K562 (cell line): ENCODE results near the gene NETO1.

Experiments used
- CBX2 ChIP-seq: fragments of 200-600 bp; sonication (generic); IDR thresholded peaks from one replicate; pipeline ENCODE4 v1.6.1; 2012; ENCODE audit warnings: mild to moderate bottlenecking, low read length, inconsistent platforms; ENCODE audit not compliant: insufficient read depth, poor library complexity, severe bottlenecking
- YBX1 ChIP-seq: fragments of 450-650 bp; IDR thresholded peaks from 2 replicates; pipeline ENCODE4 v1.7.1; 2016; ENCODE audit warnings: mild to moderate bottlenecking
- YY1 ChIP-seq, 3 experiments: IDR thresholded peaks; 2 replicates each; pipeline ENCODE4 v1.6.1; 2011; ENCODE audit warnings: low read length in 2 of 3, mild to moderate bottlenecking in 2 of 3, moderate library complexity in 2 of 3, borderline replicate concordance in 1 of 3, control low read depth in 1 of 3, low read depth in 1 of 3; ENCODE audit not compliant: insufficient read depth in 3 of 3, insufficient replicate concordance in 2 of 3, control insufficient read depth in 1 of 3, insufficient read length in 1 of 3; ENCODE audit errors: extremely low read depth in 1 of 3
- ZNF224 ChIP-seq: sonication (generic); formaldehyde crosslinking; IDR thresholded peaks from 2 replicates; pipeline ENCODE4 v1.8.0; 2022; ENCODE audit warnings: mild to moderate bottlenecking, missing genetic modification reagents
- TF ChIP-seq, protein P1 (sequence below): sonication (generic); formaldehyde crosslinking; IDR thresholded peaks from 2 replicates; pipeline ENCODE4 v1.5.0; 2020; ENCODE audit warnings: missing genetic modification reagents

DNA sequence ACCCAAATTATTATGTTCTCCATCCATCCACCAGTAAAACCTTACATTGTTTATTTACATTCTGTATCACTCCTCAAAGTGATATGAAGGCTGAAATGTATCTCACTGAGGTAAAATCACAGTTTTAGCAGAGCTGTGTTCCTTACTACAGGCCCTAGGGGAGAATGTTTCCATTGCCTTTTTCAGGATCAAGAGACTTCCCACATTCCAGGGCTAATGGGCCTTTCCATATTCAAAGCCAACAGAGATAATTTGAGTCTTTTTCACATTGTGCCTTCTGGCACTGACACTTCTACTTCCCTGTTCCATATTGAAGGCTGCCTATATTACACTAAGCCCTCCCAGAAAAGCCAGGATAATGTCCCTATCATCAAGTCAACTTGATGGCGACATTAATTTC, 20.0 kb downstream of the NETO1 start:
- TF ChIP-seq YY1 (IDR thresholded peaks at IDR 0.05; ENCODE audit: borderline replicate concordance in 1 of 3, control insufficient read depth in 1 of 3, extremely low read depth in 1 of 3, insufficient read depth in 3 of 3, insufficient read length in 1 of 3, insufficient replicate concordance in 2 of 3, low read depth in 1 of 3, low read length in 2 of 3) (no peak), YBX1 (no peak), ZNF224 (CRISPR knock-in tag) (no peak), CBX2 (no peak)
- TF ChIP-seq, protein P1, sequence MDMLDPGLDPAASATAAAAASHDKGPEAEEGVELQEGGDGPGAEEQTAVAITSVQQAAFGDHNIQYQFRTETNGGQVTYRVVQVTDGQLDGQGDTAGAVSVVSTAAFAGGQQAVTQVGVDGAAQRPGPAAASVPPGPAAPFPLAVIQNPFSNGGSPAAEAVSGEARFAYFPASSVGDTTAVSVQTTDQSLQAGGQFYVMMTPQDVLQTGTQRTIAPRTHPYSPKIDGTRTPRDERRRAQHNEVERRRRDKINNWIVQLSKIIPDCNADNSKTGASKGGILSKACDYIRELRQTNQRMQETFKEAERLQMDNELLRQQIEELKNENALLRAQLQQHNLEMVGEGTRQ (CRISPR knock-in tag), result no peak
